ENCODE measurements around the gene ASAP2. TPM values are rescaled to one million over a fixed set of nuclear protein-coding genes. Genes with fewer than 3 reads are reported as not detected.
A peak's percentile ranks its signal among the peaks of the same experiment; 100 is the strongest.

The ASAP2 gene
- total RNA-seq, 1 donor = 66.2 TPM

DNA sequence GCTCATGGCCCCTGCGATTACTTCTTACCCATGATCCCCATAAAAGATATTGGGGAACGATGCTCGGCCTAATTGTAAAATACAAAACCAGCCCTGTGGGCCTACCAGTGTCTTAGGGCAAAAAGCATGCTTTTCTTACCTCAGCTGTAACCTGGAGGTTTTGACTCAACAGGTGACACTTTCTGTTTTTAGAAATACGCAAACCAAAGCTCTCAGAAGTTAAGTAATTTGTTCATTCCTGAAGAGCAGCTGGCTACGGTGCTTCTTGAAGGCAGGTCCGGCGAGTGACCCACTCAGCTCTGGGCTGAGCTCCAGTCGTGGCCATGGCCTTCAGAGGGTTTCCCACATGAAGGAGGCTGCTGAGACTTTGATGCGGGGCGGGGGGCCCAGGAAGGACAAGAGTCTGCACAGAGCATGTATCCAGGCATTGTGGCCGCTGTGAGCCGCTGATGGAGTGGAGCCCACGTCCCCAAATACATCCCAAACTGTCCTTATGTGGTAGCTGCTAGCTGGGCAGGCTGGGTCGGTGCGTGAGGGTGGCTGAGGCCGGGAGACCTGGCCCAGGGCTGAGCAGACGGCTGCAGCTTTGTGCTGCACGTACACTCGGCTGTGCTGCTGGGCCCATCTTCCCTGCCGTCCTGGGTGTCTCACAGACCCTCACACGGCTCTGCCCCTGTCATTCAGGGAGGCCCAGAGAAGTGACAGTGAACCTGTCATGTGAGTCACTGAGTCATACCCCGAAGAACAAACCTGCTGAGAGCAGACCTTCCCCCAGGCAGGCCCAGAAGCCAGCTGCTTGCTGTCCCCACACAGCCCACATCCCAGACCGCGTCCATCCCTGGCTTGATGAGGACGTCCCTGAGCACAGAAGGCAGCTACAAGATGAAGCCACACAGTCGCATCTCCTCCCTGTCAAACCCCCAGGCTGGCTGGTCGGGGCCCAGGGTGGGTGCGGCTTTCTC is 182.6 kb downstream of the ASAP2 start:
- Histone ChIP-seq H3K27me3 (ENCODE audit: insufficient read depth, low read length) (no peaks in the 10 kb centered on the region), H4K20me1 (ENCODE audit: insufficient read depth, low read length) (no peaks in the 10 kb centered on the region), H3K4me1 (ENCODE audit: insufficient read depth, low read length) (no peaks in the 10 kb centered on the region), H3K27ac (ENCODE audit: low read depth, low read length) (no peak overlapping the region), H3K36me3 (ENCODE audit: insufficient read depth, low read length) (peaks cover 77% of the 10 kb centered on the region), H2AFZ (ENCODE audit: low read length) (no peak overlapping the region), H3K4me3 (ENCODE audit: insufficient read depth, low read length) (no peak overlapping the region), H3K4me2 (ENCODE audit: insufficient read depth, low read length) (no peak overlapping the region), H3K9me3 (ENCODE audit: low read depth, low read length) (no peaks in the 10 kb centered on the region), H3K79me2 (ENCODE audit: insufficient read depth, low read length) (no peaks in the 10 kb centered on the region)
- peak; percentile 74 for DNase-seq (ENCODE audit: insufficient read length, low spot score, missing footprints)
- TF ChIP-seq, protein P1, sequence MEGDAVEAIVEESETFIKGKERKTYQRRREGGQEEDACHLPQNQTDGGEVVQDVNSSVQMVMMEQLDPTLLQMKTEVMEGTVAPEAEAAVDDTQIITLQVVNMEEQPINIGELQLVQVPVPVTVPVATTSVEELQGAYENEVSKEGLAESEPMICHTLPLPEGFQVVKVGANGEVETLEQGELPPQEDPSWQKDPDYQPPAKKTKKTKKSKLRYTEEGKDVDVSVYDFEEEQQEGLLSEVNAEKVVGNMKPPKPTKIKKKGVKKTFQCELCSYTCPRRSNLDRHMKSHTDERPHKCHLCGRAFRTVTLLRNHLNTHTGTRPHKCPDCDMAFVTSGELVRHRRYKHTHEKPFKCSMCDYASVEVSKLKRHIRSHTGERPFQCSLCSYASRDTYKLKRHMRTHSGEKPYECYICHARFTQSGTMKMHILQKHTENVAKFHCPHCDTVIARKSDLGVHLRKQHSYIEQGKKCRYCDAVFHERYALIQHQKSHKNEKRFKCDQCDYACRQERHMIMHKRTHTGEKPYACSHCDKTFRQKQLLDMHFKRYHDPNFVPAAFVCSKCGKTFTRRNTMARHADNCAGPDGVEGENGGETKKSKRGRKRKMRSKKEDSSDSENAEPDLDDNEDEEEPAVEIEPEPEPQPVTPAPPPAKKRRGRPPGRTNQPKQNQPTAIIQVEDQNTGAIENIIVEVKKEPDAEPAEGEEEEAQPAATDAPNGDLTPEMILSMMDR (IDR thresholded peaks at IDR 0.05; ENCODE audit: extremely low read depth, low read depth, low read length) = no peak

DNA sequence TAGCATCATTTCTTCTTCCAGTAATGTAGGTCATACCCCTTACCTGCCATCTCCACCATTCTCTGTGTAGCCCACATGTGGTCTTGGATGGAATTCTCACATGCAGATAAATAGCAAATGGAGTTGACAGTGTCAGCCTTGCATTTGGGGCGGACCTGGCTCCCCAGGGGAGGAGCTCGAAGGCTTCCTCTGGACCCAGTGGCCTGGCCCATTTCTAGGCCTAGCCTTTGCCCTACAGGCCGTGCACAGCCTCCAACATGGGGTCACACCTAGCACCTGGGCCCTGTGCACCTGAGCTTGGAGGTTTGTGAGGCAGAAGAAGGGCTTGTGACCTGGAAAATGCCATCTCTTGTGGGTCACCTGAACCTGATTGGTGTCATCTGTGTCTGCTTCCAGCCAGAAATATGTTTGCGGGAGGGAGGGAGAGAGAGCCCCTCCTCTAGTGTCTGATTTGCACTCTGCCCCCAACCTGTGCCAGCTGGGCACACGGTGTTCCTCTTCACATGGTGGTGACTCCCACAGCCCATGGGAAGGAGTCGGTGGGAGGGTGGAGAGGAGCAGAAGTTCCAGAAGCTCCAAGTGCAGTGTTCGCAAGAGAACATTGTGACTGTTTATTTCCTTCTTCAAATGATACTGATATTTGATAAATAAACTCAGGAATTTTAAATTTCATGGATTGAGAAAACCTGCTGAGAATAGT is 183.7 kb downstream of the ASAP2 start:
- Histone ChIP-seq H3K36me3 (ENCODE audit: insufficient read depth, low read length) (peaks cover 75% of the 10 kb centered on the region), H3K27ac (ENCODE audit: low read depth, low read length) (no peak overlapping the region), H3K4me3 (ENCODE audit: insufficient read depth, low read length) (no peak overlapping the region), H3K4me2 (ENCODE audit: insufficient read depth, low read length) (no peak overlapping the region), H3K9me3 (ENCODE audit: low read depth, low read length) (no peaks in the 10 kb centered on the region), H3K4me1 (ENCODE audit: insufficient read depth, low read length) (no peaks in the 10 kb centered on the region), H3K27me3 (ENCODE audit: insufficient read depth, low read length) (no peaks in the 10 kb centered on the region), H2AFZ (ENCODE audit: low read length) (no peak overlapping the region), H4K20me1 (ENCODE audit: insufficient read depth, low read length) (no peaks in the 10 kb centered on the region), H3K79me2 (ENCODE audit: insufficient read depth, low read length) (no peaks in the 10 kb centered on the region)
- TF ChIP-seq, protein P1 (IDR thresholded peaks at IDR 0.05; ENCODE audit: extremely low read depth, low read depth, low read length) = no peak
- DNase-seq (ENCODE audit: insufficient read length, low spot score, missing footprints) = peak; percentile 22

DNA sequence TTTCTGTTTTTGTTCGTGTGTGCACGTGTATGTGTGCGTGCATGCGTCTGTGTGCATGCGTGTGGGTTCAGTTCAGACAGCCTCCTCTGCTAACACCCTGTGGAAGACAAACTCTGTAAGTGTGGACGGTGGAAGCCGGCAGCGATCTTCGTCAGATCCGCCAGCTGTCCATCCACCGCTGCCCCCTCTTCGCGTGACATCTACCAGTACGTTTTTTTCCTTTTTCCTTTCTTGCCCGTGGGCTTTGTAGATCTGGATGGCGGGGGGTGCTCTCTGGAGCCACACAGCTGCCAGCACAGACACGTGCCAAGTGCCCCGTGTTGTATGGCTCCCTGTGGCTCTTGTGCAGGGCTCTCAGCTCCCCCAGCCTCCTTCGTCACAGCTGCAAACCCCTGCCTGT is 184.4 kb downstream of the ASAP2 start:
- Histone ChIP-seq H3K27ac (ENCODE audit: low read depth, low read length) (no peak overlapping the region), H3K27me3 (ENCODE audit: insufficient read depth, low read length) (no peaks in the 10 kb centered on the region), H3K4me2 (ENCODE audit: insufficient read depth, low read length) (no peak overlapping the region), H3K36me3 (ENCODE audit: insufficient read depth, low read length) (peaks cover 72% of the 10 kb centered on the region), H3K9me3 (ENCODE audit: low read depth, low read length) (no peaks in the 10 kb centered on the region), H3K79me2 (ENCODE audit: insufficient read depth, low read length) (no peaks in the 10 kb centered on the region), H2AFZ (ENCODE audit: low read length) (no peak overlapping the region), H3K4me3 (ENCODE audit: insufficient read depth, low read length) (no peak overlapping the region), H3K4me1 (ENCODE audit: insufficient read depth, low read length) (no peaks in the 10 kb centered on the region), H4K20me1 (ENCODE audit: insufficient read depth, low read length) (no peaks in the 10 kb centered on the region)
- peak; percentile 48 for DNase-seq (ENCODE audit: insufficient read length, low spot score, missing footprints)
- TF ChIP-seq, protein P1 (IDR thresholded peaks at IDR 0.05; ENCODE audit: extremely low read depth, low read depth, low read length) = no peak

Measured in osteoblast (primary cell).